GM21515 (cell line): ENCODE measurements around the gene PVALB.

Experiments
- ATAC-seq: cut with Tn5 transposase; IDR thresholded peaks from one replicate; pipeline ENCODE4 v1.9.1; 2021; ENCODE audit not compliant: unreplicated experiment

Gene PVALB

GRCh38 chr22:36815558-36816338 is 1.1 kb downstream of the PVALB start:
- no peak for ATAC-seq

GRCh38 chr22:36814801-36815200 is 2.0 kb downstream of the PVALB start:
- no peak for ATAC-seq

- no peak for ATAC-seq
These were observed 5.6 kb downstream of the PVALB start for GRCh38 chr22:36811094-36811800.

GRCh38 chr22:36809351-36809750 is 7.5 kb downstream of the PVALB start:
- ATAC-seq, result no peak

- ATAC-seq, result no peak
These were observed 8.0 kb downstream of the PVALB start for GRCh38 chr22:36808721-36809344.

- no peak for ATAC-seq
These were observed 9.2 kb downstream of the PVALB start for GRCh38 chr22:36807627-36808026.

- no peak for ATAC-seq
These were observed 10.0 kb downstream of the PVALB start for GRCh38 chr22:36806835-36807234.

GRCh38 chr22:36803358-36803757 is 13.5 kb downstream of the PVALB start:
- no peak for ATAC-seq

- no peak for ATAC-seq
These were observed 18.2 kb downstream of the PVALB start for GRCh38 chr22:36798674-36799066.

- ATAC-seq, result no peak
These were observed 18.7 kb downstream of the PVALB start for GRCh38 chr22:36797911-36798673.

- no peak for ATAC-seq
These were observed 19.5 kb downstream of the PVALB start for GRCh38 chr22:36797374-36797773.

GRCh38 chr22:36796552-36797175 is 20.2 kb downstream of the PVALB start:
- ATAC-seq, result no peak

GRCh38 chr22:36795633-36796032 is 21.2 kb downstream of the PVALB start:
- no peak for ATAC-seq

GRCh38 chr22:36790648-36791047 is 26.2 kb downstream of the PVALB start:
- ATAC-seq, result no peak

- ATAC-seq, result no peak
These were observed 29.4 kb downstream of the PVALB start for GRCh38 chr22:36787204-36787988.

- ATAC-seq, result no peak
These were observed 33.1 kb downstream of the PVALB start for GRCh38 chr22:36783743-36784142.

- ATAC-seq, result peak; percentile 47
These were observed 34.9 kb downstream of the PVALB start for GRCh38 chr22:36781656-36782627.

- ATAC-seq, result no peak
These were observed 38.8 kb downstream of the PVALB start for GRCh38 chr22:36778020-36778419.

GRCh38 chr22:36776722-36777121 is 40.1 kb downstream of the PVALB start:
- no peak for ATAC-seq
